Limb (tissue), 2 donors: ENCODE data around the gene ZCRB1.
"Not testable (repeated sequence)": the region's sequence is repeated elsewhere in the genome, so short reads cannot be mapped to it uniquely, and the experiment has no call there.

Experiments
- DNase-seq, 2 donors: peaks; one replicate each; pipeline ENCODE4 v3.0.0-alpha.2; 2016; ENCODE audit errors: extremely low spot score in 2 of 2

The ZCRB1 gene

GRCh38 chr12:42325653-42326474, at the start of gene ZCRB1, which contains the start of gene PPHLN1:
ZCRB1 (minus strand) TSS chr12:42326094; CDS start chr12:42324102, 1,992 bp downstream.
PPHLN1 (plus strand) TSS chr12:42326167; CDS start chr12:42335903, 9,736 bp downstream.
- DNase-seq, result peak; percentile 82 to 91

- no peak for DNase-seq
These were observed 47.8 kb upstream of the ZCRB1 start for GRCh38 chr12:42373669-42374068.

GRCh38 chr12:42372154-42372791, 46.4 kb upstream of the ZCRB1 start:
- peak in 1 of 2 donors; percentile 21 for DNase-seq

GRCh38 chr12:42370013-42370412, 44.1 kb upstream of the ZCRB1 start:
- DNase-seq, result no peak

- no peak for DNase-seq
These were observed 39.6 kb upstream of the ZCRB1 start for GRCh38 chr12:42365486-42365885.

- DNase-seq, result no peak
These were observed 38.8 kb upstream of the ZCRB1 start for GRCh38 chr12:42364692-42365091.

- no peak for DNase-seq
These were observed 36.9 kb upstream of the ZCRB1 start for GRCh38 chr12:42362647-42363260.

GRCh38 chr12:42361909-42362646, 36.2 kb upstream of the ZCRB1 start:
- no peak for DNase-seq

GRCh38 chr12:42360747-42361403, 35.0 kb upstream of the ZCRB1 start:
- no peak for DNase-seq

- no peak for DNase-seq
These were observed 30.4 kb upstream of the ZCRB1 start for GRCh38 chr12:42356344-42356743.

GRCh38 chr12:42350021-42350407, 24.1 kb upstream of the ZCRB1 start:
- DNase-seq, result not testable (repeated sequence)

GRCh38 chr12:42349119-42350020, 23.5 kb upstream of the ZCRB1 start:
- not testable (repeated sequence) for DNase-seq

- no peak for DNase-seq
These were observed 20.6 kb upstream of the ZCRB1 start for GRCh38 chr12:42346403-42347002.

GRCh38 chr12:42343721-42344120, 17.8 kb upstream of the ZCRB1 start:
- no peak for DNase-seq

GRCh38 chr12:42342028-42342427, 16.1 kb upstream of the ZCRB1 start:
- no peak for DNase-seq

- DNase-seq, result no peak
These were observed 12.4 kb upstream of the ZCRB1 start for GRCh38 chr12:42338280-42338679.

GRCh38 chr12:42336286-42336685, 10.4 kb upstream of the ZCRB1 start:
- DNase-seq, result no peak

- DNase-seq, result peak in 1 of 2 donors; percentile 61
These were observed 6.7 kb upstream of the ZCRB1 start for GRCh38 chr12:42332301-42333285.
